Astrocyte (in vitro differentiated cells and primary cell): ENCODE measurements around the gene CIB4. TPM values are rescaled to one million over a fixed set of nuclear protein-coding genes. Genes with fewer than 3 reads are reported as not detected.

Source experiments
- DNase-seq: peaks from one replicate; pipeline ENCODE4 v3.0.0-alpha.2; 2010; ENCODE audit warnings: low read depth
- FAIRE-seq: peaks from 2 replicates; lab custom pipeline; 2011; peaks lifted over from hg19 to GRCh38; lab: Jason Lieb, UNC
- H2AFZ ChIP-seq: 2 replicates; pipeline ENCODE4 v1.6.0; 2012; ENCODE audit warnings: low read depth, low read length, inconsistent platforms
- H3K27ac ChIP-seq: 2 replicates; pipeline ENCODE4 v1.5.1; 2011; ENCODE audit warnings: low read depth, low read length, inconsistent platforms
- H3K27me3 ChIP-seq: 2 replicates; pipeline ENCODE4 v1.6.0; 2011; ENCODE audit warnings: low read length, inconsistent platforms; ENCODE audit not compliant: insufficient read depth
- H3K36me3 ChIP-seq: 2 replicates; pipeline ENCODE4 v1.5.1; 2011; ENCODE audit warnings: low read length, inconsistent platforms; ENCODE audit not compliant: insufficient read depth
- H3K4me1 ChIP-seq: 2 replicates; pipeline ENCODE4 v1.5.1; 2011; ENCODE audit warnings: low read length, inconsistent platforms; ENCODE audit not compliant: insufficient read depth
- H3K4me2 ChIP-seq: 2 replicates; pipeline ENCODE4 v1.6.0; 2012; ENCODE audit warnings: low read length, inconsistent platforms
- H3K4me3 ChIP-seq: 2 replicates; pipeline ENCODE4 v1.5.1; 2011; ENCODE audit warnings: low read depth, mild to moderate bottlenecking, low read length, inconsistent platforms; ENCODE audit not compliant: insufficient read depth
- H3K79me2 ChIP-seq: 2 replicates; pipeline ENCODE4 v1.6.0; 2012; ENCODE audit warnings: mild to moderate bottlenecking, low read length, inconsistent platforms; ENCODE audit not compliant: insufficient read depth
- H3K9ac ChIP-seq: 2 replicates; pipeline ENCODE4 v1.6.0; 2012; ENCODE audit warnings: mild to moderate bottlenecking, low read length, inconsistent platforms
- H3K9me3 ChIP-seq: 2 replicates; pipeline ENCODE4 v1.5.1; 2012; ENCODE audit warnings: low read depth, mild to moderate bottlenecking, low read length, inconsistent platforms; ENCODE audit not compliant: insufficient read depth
- H4K20me1 ChIP-seq: 2 replicates; pipeline ENCODE4 v1.6.0; 2012; ENCODE audit warnings: low read length, inconsistent platforms; ENCODE audit not compliant: insufficient read depth
- H3K27ac Mint-ChIP-seq: one replicate; pipeline ENCODE4 v1.8.0; 2021; ENCODE audit warnings: mild to moderate bottlenecking, mixed read lengths; ENCODE audit not compliant: unreplicated experiment
- H3K27me3 Mint-ChIP-seq: one replicate; pipeline ENCODE4 v1.8.0; 2021; ENCODE audit warnings: low read depth, mixed read lengths; ENCODE audit not compliant: unreplicated experiment
- H3K36me3 Mint-ChIP-seq: one replicate; pipeline ENCODE4 v1.8.0; 2021; ENCODE audit warnings: low read depth, mixed read lengths; ENCODE audit not compliant: unreplicated experiment
- H3K4me1 Mint-ChIP-seq: one replicate; pipeline ENCODE4 v1.8.0; 2021; ENCODE audit warnings: low read depth, mixed read lengths; ENCODE audit not compliant: unreplicated experiment
- H3K4me3 Mint-ChIP-seq: one replicate; pipeline ENCODE4 v1.8.0; 2021; ENCODE audit warnings: mild to moderate bottlenecking, moderate library complexity, mixed read lengths; ENCODE audit not compliant: unreplicated experiment
- H3K9me3 Mint-ChIP-seq: one replicate; pipeline ENCODE4 v1.8.0; 2021; ENCODE audit warnings: mild to moderate bottlenecking, mixed read lengths; ENCODE audit not compliant: unreplicated experiment
- EZH2 ChIP-seq: IDR thresholded peaks from 2 replicates; pipeline ENCODE4 v1.6.1; 2012; ENCODE audit warnings: mild to moderate bottlenecking, low read length, inconsistent platforms; ENCODE audit not compliant: insufficient read depth
- total RNA-seq: library from RNA; stranded (reverse); gene quantifications from 2 replicates; pipeline ENCODE4 v1.2.1, GENCODE V29; 2021
- TF ChIP-seq, protein P1 (sequence below): IDR thresholded peaks from 2 replicates; pipeline ENCODE4 v1.5.1; 2011; ENCODE audit warnings: low read depth, mild to moderate bottlenecking, inconsistent platforms, low read length, moderate library complexity; ENCODE audit not compliant: insufficient read depth

The CIB4 gene
- total RNA-seq, 1 donor from 2014 or later = not detected

DNA sequence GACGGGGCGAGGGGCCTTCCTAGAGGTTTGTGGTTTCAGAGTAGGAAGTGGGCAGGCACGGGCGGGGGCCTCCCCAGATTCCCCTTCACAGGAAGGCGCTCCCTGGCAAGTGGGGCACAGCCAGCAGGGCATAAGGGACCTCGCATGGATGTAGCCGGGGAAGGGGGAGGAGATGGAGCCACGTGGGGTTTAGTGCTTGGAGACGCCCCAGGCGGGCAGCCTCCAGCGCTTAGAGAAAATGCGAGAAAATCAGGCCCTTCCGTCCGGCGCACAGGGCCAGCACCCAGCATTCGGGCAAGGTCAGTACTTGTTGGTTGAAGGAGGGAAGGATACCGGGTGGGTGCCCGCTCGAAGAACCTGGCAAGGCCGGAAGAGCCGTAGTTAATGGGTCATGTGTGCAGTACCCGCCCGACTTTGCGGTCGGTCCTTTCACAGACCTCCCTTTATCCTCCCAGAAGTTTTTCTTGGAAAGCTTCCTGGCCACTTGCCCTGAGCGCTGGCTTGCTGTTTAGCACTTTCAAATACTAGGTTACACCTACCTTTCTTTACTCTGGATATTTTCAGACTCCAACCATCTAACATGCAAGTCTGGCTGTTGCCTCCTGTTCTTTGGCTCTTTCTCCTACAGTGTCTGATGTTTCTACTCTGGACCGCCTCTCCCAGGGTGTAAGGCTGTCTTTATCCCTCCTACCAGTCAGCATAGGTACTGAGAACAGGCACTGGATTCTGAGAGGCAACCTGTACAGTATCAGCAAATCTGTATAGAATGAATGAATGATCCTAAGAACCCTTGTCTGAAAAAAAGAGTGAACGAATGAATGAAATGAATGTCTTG, 78.1 kb downstream of the CIB4 start:
- Histone ChIP-seq H3K9me3 (no peaks in the 10 kb centered on the region), H3K4me2 (peak overlapping the region; percentile 86), H3K79me2 (no peaks in the 10 kb centered on the region), H3K36me3 (no peaks in the 10 kb centered on the region), H2AFZ (peak overlapping the region; percentile 90), H3K4me1 (peaks cover 14% of the 10 kb centered on the region), H3K27ac (no peak overlapping the region), H4K20me1 (no peaks in the 10 kb centered on the region), H3K27me3 (peaks cover 75% of the 10 kb centered on the region), H3K9ac (peak overlapping the region; percentile 40), H3K4me3 (peak overlapping the region; percentile 50)
- Mint-ChIP-seq H3K4me1 (no peaks in the 10 kb centered on the region), H3K4me3 (no peak overlapping the region), H3K27ac (no peak overlapping the region), H3K36me3 (peaks cover 2% of the 10 kb centered on the region), H3K9me3 (no peaks in the 10 kb centered on the region), H3K27me3 (peaks cover 75% of the 10 kb centered on the region)
- DNase-seq (peak; percentile 52), FAIRE-seq (no peak)
- TF ChIP-seq, protein P1, sequence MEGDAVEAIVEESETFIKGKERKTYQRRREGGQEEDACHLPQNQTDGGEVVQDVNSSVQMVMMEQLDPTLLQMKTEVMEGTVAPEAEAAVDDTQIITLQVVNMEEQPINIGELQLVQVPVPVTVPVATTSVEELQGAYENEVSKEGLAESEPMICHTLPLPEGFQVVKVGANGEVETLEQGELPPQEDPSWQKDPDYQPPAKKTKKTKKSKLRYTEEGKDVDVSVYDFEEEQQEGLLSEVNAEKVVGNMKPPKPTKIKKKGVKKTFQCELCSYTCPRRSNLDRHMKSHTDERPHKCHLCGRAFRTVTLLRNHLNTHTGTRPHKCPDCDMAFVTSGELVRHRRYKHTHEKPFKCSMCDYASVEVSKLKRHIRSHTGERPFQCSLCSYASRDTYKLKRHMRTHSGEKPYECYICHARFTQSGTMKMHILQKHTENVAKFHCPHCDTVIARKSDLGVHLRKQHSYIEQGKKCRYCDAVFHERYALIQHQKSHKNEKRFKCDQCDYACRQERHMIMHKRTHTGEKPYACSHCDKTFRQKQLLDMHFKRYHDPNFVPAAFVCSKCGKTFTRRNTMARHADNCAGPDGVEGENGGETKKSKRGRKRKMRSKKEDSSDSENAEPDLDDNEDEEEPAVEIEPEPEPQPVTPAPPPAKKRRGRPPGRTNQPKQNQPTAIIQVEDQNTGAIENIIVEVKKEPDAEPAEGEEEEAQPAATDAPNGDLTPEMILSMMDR = no peak
- TF ChIP-seq EZH2 = peak; percentile 37

DNA sequence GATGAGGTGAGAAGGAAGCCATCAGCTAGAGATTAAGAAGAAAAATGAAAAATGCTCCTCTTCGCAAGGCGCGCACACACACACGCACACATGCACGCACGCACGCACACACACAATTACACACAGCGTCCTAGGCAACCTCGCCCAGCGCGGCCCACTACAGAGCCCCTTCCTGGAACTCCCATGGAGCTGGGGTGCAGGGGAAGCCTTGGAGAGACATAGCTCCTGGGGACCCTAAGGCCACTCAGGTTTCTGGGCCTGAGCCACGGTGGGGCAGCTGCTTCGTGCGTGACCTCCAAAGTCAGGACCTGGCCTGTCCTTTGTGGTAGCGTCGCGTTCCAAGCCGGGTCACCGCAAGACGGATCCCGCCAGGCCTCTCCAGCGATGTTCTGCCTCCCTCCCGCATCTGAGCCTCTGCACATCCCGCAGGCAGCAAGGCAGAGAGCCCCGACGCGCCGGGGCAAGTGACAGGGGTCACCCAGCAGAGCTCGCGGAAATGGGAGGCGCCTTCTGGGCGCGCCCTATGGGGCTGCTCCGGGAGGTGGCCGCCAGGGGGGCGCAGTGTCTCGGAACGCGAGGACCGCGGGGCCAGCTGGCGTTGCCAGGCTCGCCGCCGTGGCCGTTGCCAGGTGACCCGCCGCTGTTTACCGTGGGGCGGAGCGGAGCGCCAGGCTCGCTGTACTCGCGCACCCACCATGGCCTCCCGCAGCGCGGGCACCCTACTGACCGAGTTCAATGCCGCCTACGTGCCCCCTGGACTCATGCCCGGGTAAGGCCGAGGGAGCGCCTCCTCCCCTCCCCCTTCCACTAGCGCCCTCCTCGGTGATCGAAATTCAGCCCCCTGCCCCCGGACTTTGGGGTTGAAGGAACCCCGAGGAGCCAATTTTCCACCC, 79.0 kb downstream of the CIB4 start:
- peak overlapping the region; percentile 90 for H2AFZ ChIP-seq
- no peaks in the 10 kb centered on the region for H3K9me3 ChIP-seq
- Mint-ChIP-seq H3K4me1 (no peaks in the 10 kb centered on the region), H3K27me3 (peaks cover 73% of the 10 kb centered on the region), H3K9me3 (no peaks in the 10 kb centered on the region), H3K27ac (no peak overlapping the region), H3K4me3 (no peak overlapping the region), H3K36me3 (peaks cover 2% of the 10 kb centered on the region)
- DNase-seq (peak; percentile 2), FAIRE-seq (no peak)
- no peaks in the 10 kb centered on the region for H3K36me3 ChIP-seq
- peaks cover 75% of the 10 kb centered on the region for H3K27me3 ChIP-seq
- peaks cover 14% of the 10 kb centered on the region for H3K4me1 ChIP-seq
- TF ChIP-seq, protein P1 = no peak
- no peak for TF ChIP-seq EZH2
- H3K79me2 ChIP-seq = no peaks in the 10 kb centered on the region
- H3K27ac ChIP-seq = no peak overlapping the region
- peak overlapping the region; percentile 40 for H3K9ac ChIP-seq
- peak overlapping the region; percentile 50 for H3K4me3 ChIP-seq
- H3K4me2 ChIP-seq = peak overlapping the region; percentile 86
- no peaks in the 10 kb centered on the region for H4K20me1 ChIP-seq
